Sciatic nerve (tissue), 2 donors: ENCODE measurements around the gene WWOX. TPM values are rescaled to one million over a fixed set of nuclear protein-coding genes. Genes with fewer than 3 reads are reported as not detected.

Source experiments
- ATAC-seq: fragments of 200-7000 bp; cut with Tn5 transposase; one replicate; pipeline ENCODE4 v1.9.1; 2020; ENCODE audit warnings: mild to moderate bottlenecking, moderate library complexity
- DNase-seq: peaks from one replicate; pipeline ENCODE4 v3.0.0-alpha.2; 2020; ENCODE audit warnings: low spot score
- intact Hi-C: fragments of 100-400 bp; cut with DNase I; formaldehyde crosslinking; loops from one replicate; pipeline ENCODE4 v1.14.2; 2022
- total RNA-seq: library from RNA; stranded (reverse); fragmentation: NEBNext Ultra II Directional; extraction: Animal tissue kit (Norgen Biotek cat#: 25700); gene quantifications from one replicate; pipeline ENCODE4 v1.2.1, GENCODE V29; 2021
- donor health status: DM: no; HTN: no; CAD: no.
- donor health status: DM: no; HTN: no; CAD: no.

The WWOX gene
- total RNA-seq, 1 donor from 2014 or later, result 30.7 TPM

- intact Hi-C loops, result no loop called here
- ATAC-seq (no peak), DNase-seq (no peak)
These were observed 454.0 kb downstream of the WWOX start for GRCh38 chr16:78553268-78554039.

- DNase-seq (no peak), ATAC-seq (no peak)
- intact Hi-C loops, result no loop called here
These were observed 457.0 kb downstream of the WWOX start for GRCh38 chr16:78556421-78556820.

- ATAC-seq (no peak), DNase-seq (no peak)
- intact Hi-C loops, result no loop called here
These were observed 461.5 kb downstream of the WWOX start for GRCh38 chr16:78560997-78561396.

- DNase-seq (no peak), ATAC-seq (no peak)
- intact Hi-C loops, result no loop called here
These were observed 462.7 kb downstream of the WWOX start for GRCh38 chr16:78562111-78562510.

- no peak for ATAC-seq
These were observed 463.2 kb downstream of the WWOX start for GRCh38 chr16:78562650-78563049.

GRCh38 chr16:78563905-78564304 is 464.5 kb downstream of the WWOX start:
- DNase-seq (no peak), ATAC-seq (no peak)
- intact Hi-C loops, result no loop called here

More at GRCh38 chr16:78562650-78563049, 463.2 kb downstream of the WWOX start:
- DNase-seq, result no peak
- intact Hi-C loops, result no loop called here

GRCh38 chr16:78566397-78567073 is 467.1 kb downstream of the WWOX start:
- intact Hi-C loops, result no loop called here
- no peak for ATAC-seq
- DNase-seq, result no peak

- DNase-seq (no peak), ATAC-seq (no peak)
- intact Hi-C loops, result no loop called here
These were observed 471.1 kb downstream of the WWOX start for GRCh38 chr16:78570399-78571141.

- intact Hi-C loops, result no loop called here
- DNase-seq (no peak), ATAC-seq (no peak)
These were observed 472.0 kb downstream of the WWOX start for GRCh38 chr16:78571434-78571833.

- DNase-seq (no peak), ATAC-seq (no peak)
- intact Hi-C loops, result no loop called here
These were observed 472.5 kb downstream of the WWOX start for GRCh38 chr16:78571898-78572358.

- ATAC-seq, result no peak
- DNase-seq, result no peak
- intact Hi-C loops, result no loop called here
These were observed 475.1 kb downstream of the WWOX start for GRCh38 chr16:78574571-78574970.

GRCh38 chr16:78576941-78577340 is 477.5 kb downstream of the WWOX start:
- intact Hi-C loops, result no loop called here
- ATAC-seq, result no peak

GRCh38 chr16:78577630-78578029 is 478.2 kb downstream of the WWOX start:
- no peak for DNase-seq
- intact Hi-C loops, result no loop called here
- ATAC-seq, result no peak

More at GRCh38 chr16:78576941-78577340, 477.5 kb downstream of the WWOX start:
- no peak for DNase-seq

- DNase-seq, result no peak
- no peak for ATAC-seq
- intact Hi-C loops, result no loop called here
These were observed 479.6 kb downstream of the WWOX start for GRCh38 chr16:78579020-78579419.

GRCh38 chr16:78583441-78583840 is 484.0 kb downstream of the WWOX start:
- intact Hi-C loops, result no loop called here
- no peak for ATAC-seq
- no peak for DNase-seq

GRCh38 chr16:78584213-78584860 is 484.9 kb downstream of the WWOX start:
- intact Hi-C loops, result no loop called here
- ATAC-seq (no peak), DNase-seq (no peak)

GRCh38 chr16:78584991-78585390 is 485.5 kb downstream of the WWOX start:
- ATAC-seq, result no peak
- intact Hi-C loops, result no loop called here

GRCh38 chr16:78589331-78589730 is 489.9 kb downstream of the WWOX start:
- intact Hi-C loops, result no loop called here
- DNase-seq (no peak), ATAC-seq (no peak)

More at GRCh38 chr16:78584991-78585390, 485.5 kb downstream of the WWOX start:
- no peak for DNase-seq

- DNase-seq (no peak), ATAC-seq (no peak)
- intact Hi-C loops, result no loop called here
These were observed 492.2 kb downstream of the WWOX start for GRCh38 chr16:78591682-78592103.
